Measurements from ENCODE around the gene GEMIN7. TPM values are rescaled to one million over a fixed set of nuclear protein-coding genes. Genes with fewer than 3 reads are reported as not detected.
A peak's percentile ranks its signal among the peaks of the same experiment; 100 is the strongest.

The GEMIN7 gene
- total and polyA plus RNA-seq, 2 experiments from 2014 or later, result 49.6 to 90.5 TPM

DNA sequence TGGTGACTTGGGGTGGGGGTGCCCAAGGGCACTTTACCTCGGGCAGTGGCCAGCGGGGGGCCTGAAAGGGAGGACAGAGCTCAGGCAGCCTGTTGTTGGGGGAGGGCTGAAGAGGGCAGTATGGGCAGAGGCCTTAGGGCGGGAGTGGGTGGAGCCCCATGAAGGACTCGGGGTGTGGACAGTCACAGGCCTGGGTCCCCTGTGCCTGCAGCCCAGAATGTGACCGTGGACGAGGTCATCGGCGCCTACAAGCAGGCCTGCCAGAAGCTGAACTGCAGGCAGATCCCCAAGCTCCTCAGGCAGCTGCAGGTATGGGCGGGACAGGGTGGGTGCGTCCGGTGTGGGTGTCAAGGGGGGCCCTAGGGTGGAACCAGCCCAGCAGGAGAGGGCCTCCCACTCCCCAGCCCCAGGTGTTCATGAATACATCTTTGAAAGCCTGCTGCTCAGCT, 59.3 kb downstream of the GEMIN7 start:
- Histone ChIP-seq H3K9me2 (ENCODE audit: insufficient read depth) (no peaks in the 10 kb centered on the region), H4K20me1 (replicated peaks; ENCODE audit: insufficient read depth) (peaks cover 3% of the 10 kb centered on the region; the same call in 1 of the 2 replicates), H3K4me3 (no peak overlapping the region), H3K27ac (ENCODE audit: low read depth) (no peak overlapping the region), H3K27me3 (ENCODE audit: insufficient read depth) (no peaks in the 10 kb centered on the region), H3F3A (replicated peaks; ENCODE audit: low read depth) (no peaks in the 10 kb centered on the region), H3K79me2 (replicated peaks; ENCODE audit: insufficient read depth) (peaks cover 50% of the 10 kb centered on the region), H3K4me2 (no peak overlapping the region), H2AFZ (no peak overlapping the region), H3K36me3 (ENCODE audit: insufficient read depth) (no peaks in the 10 kb centered on the region), H3K4me1 (ENCODE audit: insufficient read depth) (peaks cover 15% of the 10 kb centered on the region; the same call in 1 of the 2 replicates)
- Mint-ChIP-seq H3K27me3 (ENCODE audit: insufficient read depth, low read depth, poor library complexity) (peaks cover 17% of the 10 kb centered on the region), H3K27ac (peak overlapping the region; percentile 54), H3K4me1 (peaks cover 32% of the 10 kb centered on the region), H3K9me3 (no peaks in the 10 kb centered on the region; the same call in 2 of the 3 replicates), H3K36me3 (ENCODE audit: low read depth) (peaks cover 14% of the 10 kb centered on the region), H3K4me3 (no peak overlapping the region; the same call in 2 of the 3 replicates)
- TF ChIP-seq NANOG (IDR thresholded peaks at IDR 0.05; ENCODE audit: borderline replicate concordance), result no peak
- TF ChIP-seq, protein P1, sequence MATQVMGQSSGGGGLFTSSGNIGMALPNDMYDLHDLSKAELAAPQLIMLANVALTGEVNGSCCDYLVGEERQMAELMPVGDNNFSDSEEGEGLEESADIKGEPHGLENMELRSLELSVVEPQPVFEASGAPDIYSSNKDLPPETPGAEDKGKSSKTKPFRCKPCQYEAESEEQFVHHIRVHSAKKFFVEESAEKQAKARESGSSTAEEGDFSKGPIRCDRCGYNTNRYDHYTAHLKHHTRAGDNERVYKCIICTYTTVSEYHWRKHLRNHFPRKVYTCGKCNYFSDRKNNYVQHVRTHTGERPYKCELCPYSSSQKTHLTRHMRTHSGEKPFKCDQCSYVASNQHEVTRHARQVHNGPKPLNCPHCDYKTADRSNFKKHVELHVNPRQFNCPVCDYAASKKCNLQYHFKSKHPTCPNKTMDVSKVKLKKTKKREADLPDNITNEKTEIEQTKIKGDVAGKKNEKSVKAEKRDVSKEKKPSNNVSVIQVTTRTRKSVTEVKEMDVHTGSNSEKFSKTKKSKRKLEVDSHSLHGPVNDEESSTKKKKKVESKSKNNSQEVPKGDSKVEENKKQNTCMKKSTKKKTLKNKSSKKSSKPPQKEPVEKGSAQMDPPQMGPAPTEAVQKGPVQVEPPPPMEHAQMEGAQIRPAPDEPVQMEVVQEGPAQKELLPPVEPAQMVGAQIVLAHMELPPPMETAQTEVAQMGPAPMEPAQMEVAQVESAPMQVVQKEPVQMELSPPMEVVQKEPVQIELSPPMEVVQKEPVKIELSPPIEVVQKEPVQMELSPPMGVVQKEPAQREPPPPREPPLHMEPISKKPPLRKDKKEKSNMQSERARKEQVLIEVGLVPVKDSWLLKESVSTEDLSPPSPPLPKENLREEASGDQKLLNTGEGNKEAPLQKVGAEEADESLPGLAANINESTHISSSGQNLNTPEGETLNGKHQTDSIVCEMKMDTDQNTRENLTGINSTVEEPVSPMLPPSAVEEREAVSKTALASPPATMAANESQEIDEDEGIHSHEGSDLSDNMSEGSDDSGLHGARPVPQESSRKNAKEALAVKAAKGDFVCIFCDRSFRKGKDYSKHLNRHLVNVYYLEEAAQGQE (IDR thresholded peaks at IDR 0.05; ENCODE audit: unreplicated experiment), result no peak
- TF ChIP-seq POLR2AphosphoS5 (IDR thresholded peaks at IDR 0.05; ENCODE audit: low read depth), result no peak
- no peak for TF ChIP-seq CREB1 (CRISPR knock-in tag; IDR thresholded peaks at IDR 0.05; ENCODE audit: low read depth)
- TF ChIP-seq ZNF114 (CRISPR knock-in tag; IDR thresholded peaks at IDR 0.05), result no peak
- TF ChIP-seq EZH2 (IDR thresholded peaks at IDR 0.05; ENCODE audit: low read depth, unreplicated experiment), result no peak
- TF ChIP-seq, protein P2, sequence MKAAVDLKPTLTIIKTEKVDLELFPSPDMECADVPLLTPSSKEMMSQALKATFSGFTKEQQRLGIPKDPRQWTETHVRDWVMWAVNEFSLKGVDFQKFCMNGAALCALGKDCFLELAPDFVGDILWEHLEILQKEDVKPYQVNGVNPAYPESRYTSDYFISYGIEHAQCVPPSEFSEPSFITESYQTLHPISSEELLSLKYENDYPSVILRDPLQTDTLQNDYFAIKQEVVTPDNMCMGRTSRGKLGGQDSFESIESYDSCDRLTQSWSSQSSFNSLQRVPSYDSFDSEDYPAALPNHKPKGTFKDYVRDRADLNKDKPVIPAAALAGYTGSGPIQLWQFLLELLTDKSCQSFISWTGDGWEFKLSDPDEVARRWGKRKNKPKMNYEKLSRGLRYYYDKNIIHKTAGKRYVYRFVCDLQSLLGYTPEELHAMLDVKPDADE (IDR thresholded peaks at IDR 0.05), result no peak
- TF ChIP-seq, protein P3, sequence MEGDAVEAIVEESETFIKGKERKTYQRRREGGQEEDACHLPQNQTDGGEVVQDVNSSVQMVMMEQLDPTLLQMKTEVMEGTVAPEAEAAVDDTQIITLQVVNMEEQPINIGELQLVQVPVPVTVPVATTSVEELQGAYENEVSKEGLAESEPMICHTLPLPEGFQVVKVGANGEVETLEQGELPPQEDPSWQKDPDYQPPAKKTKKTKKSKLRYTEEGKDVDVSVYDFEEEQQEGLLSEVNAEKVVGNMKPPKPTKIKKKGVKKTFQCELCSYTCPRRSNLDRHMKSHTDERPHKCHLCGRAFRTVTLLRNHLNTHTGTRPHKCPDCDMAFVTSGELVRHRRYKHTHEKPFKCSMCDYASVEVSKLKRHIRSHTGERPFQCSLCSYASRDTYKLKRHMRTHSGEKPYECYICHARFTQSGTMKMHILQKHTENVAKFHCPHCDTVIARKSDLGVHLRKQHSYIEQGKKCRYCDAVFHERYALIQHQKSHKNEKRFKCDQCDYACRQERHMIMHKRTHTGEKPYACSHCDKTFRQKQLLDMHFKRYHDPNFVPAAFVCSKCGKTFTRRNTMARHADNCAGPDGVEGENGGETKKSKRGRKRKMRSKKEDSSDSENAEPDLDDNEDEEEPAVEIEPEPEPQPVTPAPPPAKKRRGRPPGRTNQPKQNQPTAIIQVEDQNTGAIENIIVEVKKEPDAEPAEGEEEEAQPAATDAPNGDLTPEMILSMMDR (conservative IDR thresholded peaks at IDR 0.05; ENCODE audit: low read depth in 2 of 2), result no peak
- ATAC-seq, result peak; percentile 27; the same call in 2 of the 3 replicates
- no peak for DNase-seq (ENCODE audit: low spot score)

Measured in GM23338 (cell line).